ENCODE data around the gene GRK5.

GRK5 gene

DNA sequence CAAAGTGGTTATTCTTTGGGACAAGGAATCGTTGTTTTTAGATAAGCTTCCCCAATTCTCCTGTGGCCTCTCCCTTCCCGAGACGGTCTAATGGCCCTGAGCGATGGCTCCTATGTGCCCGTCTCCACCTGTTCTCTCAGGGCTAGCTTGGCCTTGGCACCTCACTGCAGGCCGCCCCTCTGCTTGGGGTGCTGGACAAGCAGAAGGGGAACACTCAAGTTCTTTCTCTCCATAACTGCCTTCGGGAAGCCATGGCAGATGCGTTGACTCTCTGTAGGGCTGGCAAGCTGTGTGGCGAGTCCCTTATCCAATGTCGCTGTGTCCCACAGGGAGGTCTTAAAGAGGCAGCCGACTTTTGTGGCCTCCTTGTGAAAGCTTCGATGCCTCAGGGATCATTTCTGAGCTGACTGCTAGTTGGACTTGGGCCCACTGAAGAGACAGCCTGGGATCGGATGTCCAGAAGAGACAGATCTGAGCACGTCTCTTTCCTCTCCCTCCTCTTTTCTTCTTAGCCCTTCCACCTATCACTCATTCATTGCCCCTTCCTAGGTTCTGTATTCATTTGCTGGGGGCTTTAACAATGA, 70.8 kb downstream of the GRK5 start:
- H3F3A ChIP-seq (ENCODE audit: insufficient read depth, low read length): no peaks in the 10 kb centered on the region
- H3K27ac ChIP-seq (ENCODE audit: low read length): no peak overlapping the region
- no peaks in the 10 kb centered on the region for H3K36me3 ChIP-seq (replicated peaks; ENCODE audit: insufficient read depth, low read length)
- no peaks in the 10 kb centered on the region for H3K9me2 ChIP-seq (replicated peaks; ENCODE audit: insufficient read depth, low read length)
- TF ChIP-seq EZH2phosphoT487 (IDR thresholded peaks at IDR 0.05; ENCODE audit: low read length) (no peak), EZH2 (optimal IDR thresholded peaks at IDR 0.05; ENCODE audit: low read depth, low read length) (no peak)
- TF ChIP-seq, protein P1, sequence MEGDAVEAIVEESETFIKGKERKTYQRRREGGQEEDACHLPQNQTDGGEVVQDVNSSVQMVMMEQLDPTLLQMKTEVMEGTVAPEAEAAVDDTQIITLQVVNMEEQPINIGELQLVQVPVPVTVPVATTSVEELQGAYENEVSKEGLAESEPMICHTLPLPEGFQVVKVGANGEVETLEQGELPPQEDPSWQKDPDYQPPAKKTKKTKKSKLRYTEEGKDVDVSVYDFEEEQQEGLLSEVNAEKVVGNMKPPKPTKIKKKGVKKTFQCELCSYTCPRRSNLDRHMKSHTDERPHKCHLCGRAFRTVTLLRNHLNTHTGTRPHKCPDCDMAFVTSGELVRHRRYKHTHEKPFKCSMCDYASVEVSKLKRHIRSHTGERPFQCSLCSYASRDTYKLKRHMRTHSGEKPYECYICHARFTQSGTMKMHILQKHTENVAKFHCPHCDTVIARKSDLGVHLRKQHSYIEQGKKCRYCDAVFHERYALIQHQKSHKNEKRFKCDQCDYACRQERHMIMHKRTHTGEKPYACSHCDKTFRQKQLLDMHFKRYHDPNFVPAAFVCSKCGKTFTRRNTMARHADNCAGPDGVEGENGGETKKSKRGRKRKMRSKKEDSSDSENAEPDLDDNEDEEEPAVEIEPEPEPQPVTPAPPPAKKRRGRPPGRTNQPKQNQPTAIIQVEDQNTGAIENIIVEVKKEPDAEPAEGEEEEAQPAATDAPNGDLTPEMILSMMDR (IDR thresholded peaks at IDR 0.05; ENCODE audit: low read length): no peak
- H3K4me2 ChIP-seq (ENCODE audit: low read depth, low read length): no peak overlapping the region
- peaks cover 21% of the 10 kb centered on the region for H3K4me1 ChIP-seq (ENCODE audit: low read length)
- H3K4me3 ChIP-seq (ENCODE audit: low read length): no peak overlapping the region
- no peak overlapping the region for H2AFZ ChIP-seq (ENCODE audit: low read length)
- no peaks in the 10 kb centered on the region for H4K20me1 ChIP-seq (ENCODE audit: insufficient read depth, low read length)
- no peaks in the 10 kb centered on the region for H3K27me3 ChIP-seq (replicated peaks; ENCODE audit: insufficient read depth, low read length)
- H3K9me3 ChIP-seq (replicated peaks; ENCODE audit: insufficient read depth, low read length): no peaks in the 10 kb centered on the region
- DNase-seq: no peak
- no peak overlapping the region for H3K9ac ChIP-seq (ENCODE audit: low read length)
- no peaks in the 10 kb centered on the region for H3K79me2 ChIP-seq (ENCODE audit: low read length)

- H3F3A ChIP-seq (ENCODE audit: insufficient read depth, low read length): peaks cover 3% of the 10 kb centered on the region; the same call in 1 of the 2 replicates
- TF ChIP-seq, protein P1 (IDR thresholded peaks at IDR 0.05; ENCODE audit: low read length): no peak
- TF ChIP-seq EZH2phosphoT487 (IDR thresholded peaks at IDR 0.05; ENCODE audit: low read length): no peak
- no peak overlapping the region for H3K9ac ChIP-seq (ENCODE audit: low read length)
- DNase-seq: no peak
- H3K36me3 ChIP-seq (replicated peaks; ENCODE audit: insufficient read depth, low read length): no peaks in the 10 kb centered on the region
- H2AFZ ChIP-seq (ENCODE audit: low read length): no peak overlapping the region
- H3K4me1 ChIP-seq (ENCODE audit: low read length): peaks cover 24% of the 10 kb centered on the region
- H3K4me2 ChIP-seq (ENCODE audit: low read depth, low read length): no peak overlapping the region
- no peaks in the 10 kb centered on the region for H4K20me1 ChIP-seq (ENCODE audit: insufficient read depth, low read length)
- H3K79me2 ChIP-seq (ENCODE audit: low read length): no peaks in the 10 kb centered on the region
- no peaks in the 10 kb centered on the region for H3K9me2 ChIP-seq (replicated peaks; ENCODE audit: insufficient read depth, low read length)
- no peaks in the 10 kb centered on the region for H3K27me3 ChIP-seq (replicated peaks; ENCODE audit: insufficient read depth, low read length)
- no peaks in the 10 kb centered on the region for H3K9me3 ChIP-seq (replicated peaks; ENCODE audit: insufficient read depth, low read length)
- no peak overlapping the region for H3K4me3 ChIP-seq (ENCODE audit: low read length)
- H3K27ac ChIP-seq (ENCODE audit: low read length): no peak overlapping the region
Measured at GRCh38 chr10:119279441-119279840, 72.1 kb downstream of the GRK5 start.

GRCh38 chr10:119281581-119282071, 74.3 kb downstream of the GRK5 start:
- Histone ChIP-seq H3K9ac (ENCODE audit: low read length) (no peak overlapping the region), H3F3A (ENCODE audit: insufficient read depth, low read length) (peaks cover 7% of the 10 kb centered on the region; the same call in 1 of the 2 replicates), H3K27me3 (replicated peaks; ENCODE audit: insufficient read depth, low read length) (no peaks in the 10 kb centered on the region), H3K79me2 (ENCODE audit: low read length) (no peaks in the 10 kb centered on the region), H3K4me2 (ENCODE audit: low read depth, low read length) (no peak overlapping the region), H3K9me2 (replicated peaks; ENCODE audit: insufficient read depth, low read length) (no peaks in the 10 kb centered on the region), H4K20me1 (ENCODE audit: insufficient read depth, low read length) (no peaks in the 10 kb centered on the region), H3K36me3 (replicated peaks; ENCODE audit: insufficient read depth, low read length) (no peaks in the 10 kb centered on the region), H2AFZ (ENCODE audit: low read length) (no peak overlapping the region), H3K4me1 (ENCODE audit: low read length) (peaks cover 29% of the 10 kb centered on the region), H3K9me3 (replicated peaks; ENCODE audit: insufficient read depth, low read length) (no peaks in the 10 kb centered on the region), H3K4me3 (ENCODE audit: low read length) (no peak overlapping the region), H3K27ac (ENCODE audit: low read length) (no peak overlapping the region)
- TF ChIP-seq, protein P1 (IDR thresholded peaks at IDR 0.05; ENCODE audit: low read length): no peak
- TF ChIP-seq EZH2 (optimal IDR thresholded peaks at IDR 0.05; ENCODE audit: low read depth, low read length) (no peak), EZH2phosphoT487 (IDR thresholded peaks at IDR 0.05; ENCODE audit: low read length) (no peak)
- DNase-seq: no peak

Measured in MM.1S (cell line).